Fibroblast of villous mesenchyme (primary cell): ENCODE measurements around the gene TEAD1. TPM values are rescaled to one million over a fixed set of nuclear protein-coding genes. Genes with fewer than 3 reads are reported as not detected.

ENCODE experiments used
- DNase-seq: peaks from one replicate; pipeline ENCODE4 v3.0.0-alpha.2; 2010; ENCODE audit warnings: low read depth
- H3K4me3 ChIP-seq: 2 replicates; pipeline ENCODE4 v1.5.1; 2011; ENCODE audit warnings: low read depth, mild to moderate bottlenecking, low read length
- total RNA-seq: library from RNA; depleted of rRNA; stranded (reverse); fragments of >200 nt; gene quantifications from 2 replicates; pipeline ENCODE4 v1.2.3, GENCODE V29; 2012
- TF ChIP-seq, protein P1 (sequence below): IDR thresholded peaks from 2 replicates; pipeline ENCODE4 v1.5.1; 2012; ENCODE audit warnings: low read depth, mild to moderate bottlenecking, low read length; ENCODE audit not compliant: insufficient read depth

The TEAD1 gene
- total RNA-seq, 1 donor: 244 TPM

DNA sequence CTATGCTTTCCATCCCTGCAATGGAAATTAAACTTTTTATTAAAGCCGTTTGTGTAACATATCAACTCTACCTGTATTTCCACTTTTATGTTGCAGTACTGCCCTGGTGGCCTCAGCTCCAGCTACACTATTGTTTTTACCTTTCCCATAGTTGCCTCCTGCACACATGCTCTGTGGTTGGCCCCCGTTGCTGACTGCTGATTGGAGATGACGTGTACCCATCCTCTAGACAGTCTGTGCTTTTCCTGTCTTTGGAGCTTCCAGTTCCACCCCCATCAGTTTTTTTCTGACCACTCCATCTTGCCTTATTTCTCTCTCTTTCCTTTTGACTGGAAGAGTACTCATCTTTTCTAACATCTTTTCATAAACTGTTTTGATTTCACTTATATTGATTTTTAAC lies 123.8 kb downstream of the TEAD1 start:
- H3K4me3 ChIP-seq: no peak overlapping the region
- no peak for DNase-seq
- TF ChIP-seq, protein P1, sequence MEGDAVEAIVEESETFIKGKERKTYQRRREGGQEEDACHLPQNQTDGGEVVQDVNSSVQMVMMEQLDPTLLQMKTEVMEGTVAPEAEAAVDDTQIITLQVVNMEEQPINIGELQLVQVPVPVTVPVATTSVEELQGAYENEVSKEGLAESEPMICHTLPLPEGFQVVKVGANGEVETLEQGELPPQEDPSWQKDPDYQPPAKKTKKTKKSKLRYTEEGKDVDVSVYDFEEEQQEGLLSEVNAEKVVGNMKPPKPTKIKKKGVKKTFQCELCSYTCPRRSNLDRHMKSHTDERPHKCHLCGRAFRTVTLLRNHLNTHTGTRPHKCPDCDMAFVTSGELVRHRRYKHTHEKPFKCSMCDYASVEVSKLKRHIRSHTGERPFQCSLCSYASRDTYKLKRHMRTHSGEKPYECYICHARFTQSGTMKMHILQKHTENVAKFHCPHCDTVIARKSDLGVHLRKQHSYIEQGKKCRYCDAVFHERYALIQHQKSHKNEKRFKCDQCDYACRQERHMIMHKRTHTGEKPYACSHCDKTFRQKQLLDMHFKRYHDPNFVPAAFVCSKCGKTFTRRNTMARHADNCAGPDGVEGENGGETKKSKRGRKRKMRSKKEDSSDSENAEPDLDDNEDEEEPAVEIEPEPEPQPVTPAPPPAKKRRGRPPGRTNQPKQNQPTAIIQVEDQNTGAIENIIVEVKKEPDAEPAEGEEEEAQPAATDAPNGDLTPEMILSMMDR: no peak

DNA sequence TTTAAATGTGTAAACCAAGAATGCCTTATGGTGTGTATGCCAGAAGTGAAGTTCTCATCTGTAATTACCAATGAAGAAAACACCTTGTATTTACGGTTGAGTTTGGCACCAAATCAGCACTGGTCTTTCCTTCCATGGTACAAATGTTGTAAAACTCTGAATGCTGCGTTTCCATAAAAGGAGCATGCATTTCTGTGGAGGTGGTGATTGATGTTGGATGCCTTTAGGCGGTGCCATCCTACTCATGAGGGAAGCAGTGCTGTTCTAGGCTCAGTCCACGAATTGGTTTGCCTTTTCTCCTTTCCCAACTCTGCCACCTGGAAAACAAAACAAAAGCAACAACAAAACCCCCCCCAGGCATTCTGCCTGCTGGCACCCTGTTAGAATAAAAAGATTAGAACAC lies 124.4 kb downstream of the TEAD1 start:
- TF ChIP-seq, protein P1: no peak
- no peak for DNase-seq
- H3K4me3 ChIP-seq: no peak overlapping the region

DNA sequence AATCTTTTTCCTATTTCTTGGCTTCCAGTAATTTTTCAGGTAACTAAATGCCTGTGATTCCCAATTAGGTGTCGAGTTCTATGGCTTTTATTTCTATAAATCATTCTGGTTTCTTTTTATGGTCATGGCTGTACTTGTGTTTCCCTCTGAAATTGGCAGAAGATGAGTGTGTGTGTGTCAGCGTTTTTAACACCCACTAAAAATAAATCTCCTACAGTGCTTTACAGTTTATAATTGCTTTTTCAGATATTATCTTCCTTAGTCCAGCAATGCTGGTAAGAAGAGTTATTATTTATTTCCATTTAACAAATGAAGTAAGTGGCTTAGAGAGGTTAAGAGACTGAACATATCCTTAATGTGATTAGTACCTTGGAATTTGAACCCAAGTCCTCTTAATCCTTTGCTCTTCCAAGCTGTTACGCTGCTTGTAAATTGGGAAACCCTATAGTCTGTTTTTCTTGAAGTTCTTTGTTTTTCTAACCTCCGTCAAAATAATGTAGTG lies 125.2 kb downstream of the TEAD1 start:
- TF ChIP-seq, protein P1: no peak
- H3K4me3 ChIP-seq: no peak overlapping the region
- DNase-seq: peak; percentile 75

DNA sequence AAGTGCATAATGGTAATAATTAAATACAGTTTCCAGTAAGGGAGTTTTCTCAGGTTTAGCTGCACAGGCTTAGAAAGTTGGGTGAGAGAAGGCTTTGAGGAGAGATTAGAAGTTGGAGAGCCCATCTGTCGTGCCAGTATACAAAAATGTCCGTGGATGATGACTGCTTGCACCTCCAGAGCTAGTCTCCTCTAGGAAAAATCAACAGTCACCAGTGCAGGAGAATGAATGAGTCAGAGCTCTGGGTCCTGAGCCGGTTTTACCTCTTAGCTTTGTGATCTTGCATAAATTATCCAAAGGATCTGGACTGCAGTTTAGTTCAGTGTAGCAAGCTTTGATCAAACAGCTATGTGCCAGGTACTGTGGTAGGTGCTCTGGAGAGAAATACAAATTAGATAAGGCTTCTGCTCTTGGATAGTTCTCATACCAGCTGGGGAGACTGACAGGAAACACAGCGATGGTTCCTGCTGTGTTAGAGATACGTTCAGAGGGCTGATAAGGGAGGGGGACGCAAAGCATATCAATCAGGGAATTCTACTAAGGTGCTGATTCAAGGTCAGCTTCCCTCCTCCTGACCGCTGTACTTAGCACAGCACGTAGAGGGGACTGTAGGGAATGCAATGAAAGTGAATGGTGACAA lies 125.9 kb downstream of the TEAD1 start:
- no peak overlapping the region for H3K4me3 ChIP-seq
- TF ChIP-seq, protein P1: no peak
- DNase-seq: peak; percentile 68

GRCh38 chr11:12800871-12801270 lies 126.7 kb downstream of the TEAD1 start:
- TF ChIP-seq, protein P1: no peak
- no peak for DNase-seq
- no peak overlapping the region for H3K4me3 ChIP-seq

DNA sequence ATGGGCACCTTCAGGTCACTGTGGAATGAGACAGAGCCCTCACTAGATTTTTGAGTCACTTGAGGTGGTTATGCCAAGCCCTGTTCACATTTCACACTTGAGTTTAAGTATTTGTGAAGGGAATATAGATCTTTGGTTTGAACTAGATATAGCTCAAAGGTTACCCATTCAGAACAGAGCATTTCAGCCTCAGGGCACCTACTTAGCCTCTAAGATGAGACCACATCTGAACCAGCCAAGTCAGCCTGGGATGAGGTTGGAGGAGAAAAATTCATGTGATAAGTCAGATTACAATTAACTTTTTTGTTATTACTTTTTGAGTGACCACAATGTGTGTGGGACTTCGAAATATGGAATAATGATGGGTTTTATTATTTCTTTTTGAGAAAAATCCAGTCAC lies 127.8 kb downstream of the TEAD1 start:
- H3K4me3 ChIP-seq: no peak overlapping the region
- TF ChIP-seq, protein P1: no peak
- DNase-seq: no peak
